Astrocyte (in vitro differentiated cells and primary cell): ENCODE measurements around the gene BIN2. TPM values are rescaled to one million over a fixed set of nuclear protein-coding genes. Genes with fewer than 3 reads are reported as not detected.

ENCODE experiments used
- DNase-seq: peaks from one replicate; pipeline ENCODE4 v3.0.0-alpha.2; 2010; ENCODE audit warnings: low read depth
- FAIRE-seq: peaks from 2 replicates; lab custom pipeline; 2011; peaks lifted over from hg19 to GRCh38; lab: Jason Lieb, UNC
- H2AFZ ChIP-seq: 2 replicates; pipeline ENCODE4 v1.6.0; 2012; ENCODE audit warnings: low read depth, low read length, inconsistent platforms
- H3K27ac ChIP-seq: 2 replicates; pipeline ENCODE4 v1.5.1; 2011; ENCODE audit warnings: low read depth, low read length, inconsistent platforms
- H3K27me3 ChIP-seq: 2 replicates; pipeline ENCODE4 v1.6.0; 2011; ENCODE audit warnings: low read length, inconsistent platforms; ENCODE audit not compliant: insufficient read depth
- H3K36me3 ChIP-seq: 2 replicates; pipeline ENCODE4 v1.5.1; 2011; ENCODE audit warnings: low read length, inconsistent platforms; ENCODE audit not compliant: insufficient read depth
- H3K4me1 ChIP-seq: 2 replicates; pipeline ENCODE4 v1.5.1; 2011; ENCODE audit warnings: low read length, inconsistent platforms; ENCODE audit not compliant: insufficient read depth
- H3K4me2 ChIP-seq: 2 replicates; pipeline ENCODE4 v1.6.0; 2012; ENCODE audit warnings: low read length, inconsistent platforms
- H3K4me3 ChIP-seq: 2 replicates; pipeline ENCODE4 v1.5.1; 2011; ENCODE audit warnings: low read depth, mild to moderate bottlenecking, low read length, inconsistent platforms; ENCODE audit not compliant: insufficient read depth
- H3K79me2 ChIP-seq: 2 replicates; pipeline ENCODE4 v1.6.0; 2012; ENCODE audit warnings: mild to moderate bottlenecking, low read length, inconsistent platforms; ENCODE audit not compliant: insufficient read depth
- H3K9ac ChIP-seq: 2 replicates; pipeline ENCODE4 v1.6.0; 2012; ENCODE audit warnings: mild to moderate bottlenecking, low read length, inconsistent platforms
- H3K9me3 ChIP-seq: 2 replicates; pipeline ENCODE4 v1.5.1; 2012; ENCODE audit warnings: low read depth, mild to moderate bottlenecking, low read length, inconsistent platforms; ENCODE audit not compliant: insufficient read depth
- H4K20me1 ChIP-seq: 2 replicates; pipeline ENCODE4 v1.6.0; 2012; ENCODE audit warnings: low read length, inconsistent platforms; ENCODE audit not compliant: insufficient read depth
- H3K27ac Mint-ChIP-seq: one replicate; pipeline ENCODE4 v1.8.0; 2021; ENCODE audit warnings: mild to moderate bottlenecking, mixed read lengths; ENCODE audit not compliant: unreplicated experiment
- H3K27me3 Mint-ChIP-seq: one replicate; pipeline ENCODE4 v1.8.0; 2021; ENCODE audit warnings: low read depth, mixed read lengths; ENCODE audit not compliant: unreplicated experiment
- H3K36me3 Mint-ChIP-seq: one replicate; pipeline ENCODE4 v1.8.0; 2021; ENCODE audit warnings: low read depth, mixed read lengths; ENCODE audit not compliant: unreplicated experiment
- H3K4me1 Mint-ChIP-seq: one replicate; pipeline ENCODE4 v1.8.0; 2021; ENCODE audit warnings: low read depth, mixed read lengths; ENCODE audit not compliant: unreplicated experiment
- H3K4me3 Mint-ChIP-seq: one replicate; pipeline ENCODE4 v1.8.0; 2021; ENCODE audit warnings: mild to moderate bottlenecking, moderate library complexity, mixed read lengths; ENCODE audit not compliant: unreplicated experiment
- H3K9me3 Mint-ChIP-seq: one replicate; pipeline ENCODE4 v1.8.0; 2021; ENCODE audit warnings: mild to moderate bottlenecking, mixed read lengths; ENCODE audit not compliant: unreplicated experiment
- EZH2 ChIP-seq: IDR thresholded peaks from 2 replicates; pipeline ENCODE4 v1.6.1; 2012; ENCODE audit warnings: mild to moderate bottlenecking, low read length, inconsistent platforms; ENCODE audit not compliant: insufficient read depth
- total RNA-seq: library from RNA; stranded (reverse); gene quantifications from 2 replicates; pipeline ENCODE4 v1.2.1, GENCODE V29; 2021
- TF ChIP-seq, protein P1 (sequence below): IDR thresholded peaks from 2 replicates; pipeline ENCODE4 v1.5.1; 2011; ENCODE audit warnings: low read depth, mild to moderate bottlenecking, inconsistent platforms, low read length, moderate library complexity; ENCODE audit not compliant: insufficient read depth

BIN2 gene
- total RNA-seq, 1 donor from 2014 or later, result not detected

DNA sequence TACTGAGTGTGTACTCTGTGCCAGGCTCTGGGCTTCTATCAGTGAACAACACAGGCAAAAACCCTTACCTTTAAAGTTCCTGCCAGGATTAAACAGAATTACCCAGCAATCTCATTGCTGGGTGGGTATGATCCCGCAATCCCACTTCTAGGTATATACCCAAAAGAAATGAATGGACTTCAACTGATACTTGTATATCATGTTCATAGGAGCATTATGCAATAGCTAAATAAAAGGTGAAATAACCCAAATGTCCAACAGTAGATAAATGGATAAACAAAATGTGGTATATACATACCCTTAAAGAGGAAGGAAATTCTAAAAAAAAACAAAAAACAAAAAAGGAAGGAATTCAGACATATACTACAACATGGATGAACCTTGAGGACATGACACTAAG lies 70.7 kb downstream of the BIN2 start:
- Mint-ChIP-seq H3K4me1 (peaks cover 2% of the 10 kb centered on the region), H3K9me3 (peaks cover 7% of the 10 kb centered on the region), H3K4me3 (no peak overlapping the region), H3K36me3 (no peaks in the 10 kb centered on the region), H3K27me3 (peaks cover 2% of the 10 kb centered on the region), H3K27ac (no peak overlapping the region)
- Histone ChIP-seq H3K27ac (no peak overlapping the region), H3K9me3 (no peaks in the 10 kb centered on the region), H3K79me2 (peaks cover 35% of the 10 kb centered on the region), H3K4me2 (no peak overlapping the region), H4K20me1 (peaks cover 20% of the 10 kb centered on the region), H3K27me3 (no peaks in the 10 kb centered on the region), H3K4me1 (no peaks in the 10 kb centered on the region), H3K4me3 (no peak overlapping the region), H3K36me3 (peaks cover 14% of the 10 kb centered on the region), H3K9ac (no peak overlapping the region), H2AFZ (no peak overlapping the region)
- DNase-seq (no peak), FAIRE-seq (no peak)
- no peak for TF ChIP-seq EZH2
- TF ChIP-seq, protein P1, sequence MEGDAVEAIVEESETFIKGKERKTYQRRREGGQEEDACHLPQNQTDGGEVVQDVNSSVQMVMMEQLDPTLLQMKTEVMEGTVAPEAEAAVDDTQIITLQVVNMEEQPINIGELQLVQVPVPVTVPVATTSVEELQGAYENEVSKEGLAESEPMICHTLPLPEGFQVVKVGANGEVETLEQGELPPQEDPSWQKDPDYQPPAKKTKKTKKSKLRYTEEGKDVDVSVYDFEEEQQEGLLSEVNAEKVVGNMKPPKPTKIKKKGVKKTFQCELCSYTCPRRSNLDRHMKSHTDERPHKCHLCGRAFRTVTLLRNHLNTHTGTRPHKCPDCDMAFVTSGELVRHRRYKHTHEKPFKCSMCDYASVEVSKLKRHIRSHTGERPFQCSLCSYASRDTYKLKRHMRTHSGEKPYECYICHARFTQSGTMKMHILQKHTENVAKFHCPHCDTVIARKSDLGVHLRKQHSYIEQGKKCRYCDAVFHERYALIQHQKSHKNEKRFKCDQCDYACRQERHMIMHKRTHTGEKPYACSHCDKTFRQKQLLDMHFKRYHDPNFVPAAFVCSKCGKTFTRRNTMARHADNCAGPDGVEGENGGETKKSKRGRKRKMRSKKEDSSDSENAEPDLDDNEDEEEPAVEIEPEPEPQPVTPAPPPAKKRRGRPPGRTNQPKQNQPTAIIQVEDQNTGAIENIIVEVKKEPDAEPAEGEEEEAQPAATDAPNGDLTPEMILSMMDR, result no peak

DNA sequence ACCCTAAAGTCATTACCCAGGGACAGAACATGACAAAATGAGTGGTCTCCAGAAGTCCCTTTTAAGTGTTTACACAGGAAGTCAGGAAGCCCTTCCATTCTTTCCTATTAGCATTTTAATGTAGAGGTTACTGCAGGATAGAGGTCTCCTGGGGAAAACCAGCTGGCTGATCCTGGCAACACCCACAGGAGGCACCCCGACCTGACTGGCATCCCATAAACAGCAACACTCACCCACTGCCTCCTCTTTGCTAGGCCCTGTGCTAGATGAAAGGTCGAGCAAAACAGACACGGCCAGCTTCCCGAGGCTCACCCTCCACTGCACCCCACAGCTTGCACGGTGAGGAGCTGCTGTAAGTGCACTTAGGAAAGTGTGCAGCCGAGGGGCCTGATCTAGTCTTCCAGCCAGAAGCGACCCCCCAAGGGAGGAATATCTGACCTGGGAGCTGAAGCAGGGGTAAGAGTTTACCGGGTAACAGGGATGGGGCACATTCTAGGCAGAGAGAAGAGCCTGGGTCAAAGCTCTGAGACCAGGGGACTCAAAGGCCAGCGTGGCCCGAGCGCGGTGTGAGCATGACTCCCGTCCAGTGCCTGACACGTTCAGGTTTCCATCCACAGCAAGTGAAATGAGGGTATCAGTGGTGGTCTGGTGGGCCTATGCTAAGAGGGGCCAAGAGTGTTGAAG lies 76.3 kb downstream of the BIN2 start:
- Histone ChIP-seq H3K36me3 (peaks cover 29% of the 10 kb centered on the region), H4K20me1 (peaks cover 12% of the 10 kb centered on the region), H3K4me2 (no peak overlapping the region), H3K27ac (no peak overlapping the region), H3K9ac (no peak overlapping the region), H3K79me2 (peaks cover 26% of the 10 kb centered on the region), H2AFZ (no peak overlapping the region), H3K4me1 (peaks cover 10% of the 10 kb centered on the region), H3K4me3 (no peak overlapping the region), H3K9me3 (no peaks in the 10 kb centered on the region), H3K27me3 (no peaks in the 10 kb centered on the region)
- H3K27me3 Mint-ChIP-seq, result peaks cover 2% of the 10 kb centered on the region
- peaks cover 21% of the 10 kb centered on the region for H3K36me3 Mint-ChIP-seq
- TF ChIP-seq EZH2, result no peak
- TF ChIP-seq, protein P1, result no peak
- no peaks in the 10 kb centered on the region for H3K9me3 Mint-ChIP-seq
- FAIRE-seq, result no peak
- no peak overlapping the region for H3K27ac Mint-ChIP-seq
- no peak for DNase-seq
- H3K4me1 Mint-ChIP-seq, result peaks cover 10% of the 10 kb centered on the region
- H3K4me3 Mint-ChIP-seq, result peak overlapping the region; percentile 27

DNA sequence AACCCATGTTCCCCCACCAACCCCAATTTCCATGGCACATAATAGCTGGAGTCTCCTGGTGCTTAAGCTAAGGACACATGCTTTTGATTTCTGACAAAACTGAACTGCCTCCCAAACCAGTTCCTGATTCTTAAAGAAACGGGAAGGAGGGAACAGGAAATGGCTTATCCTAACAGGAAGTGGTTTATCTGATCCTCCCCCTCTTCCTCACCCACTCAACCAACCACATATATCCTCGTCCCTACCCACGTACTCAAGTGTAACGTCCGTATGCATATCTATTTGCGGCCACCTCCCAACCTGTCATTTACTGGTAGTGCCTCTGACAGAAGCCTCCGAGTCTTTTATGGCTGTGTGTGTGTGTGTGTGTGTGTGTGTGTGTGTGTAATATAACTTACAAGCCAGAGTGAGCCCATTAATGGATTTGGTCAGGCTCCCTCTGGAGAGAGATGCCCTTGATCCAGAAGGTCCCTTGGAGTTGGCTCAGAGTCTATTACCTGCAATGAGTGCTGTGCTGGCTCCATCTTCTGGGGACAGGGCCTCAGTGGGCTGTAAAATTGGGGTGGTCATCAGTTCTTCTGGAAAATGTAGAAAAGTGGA lies 77.6 kb downstream of the BIN2 start:
- DNase-seq, result peak; percentile 53
- Histone ChIP-seq H3K9me3 (no peaks in the 10 kb centered on the region), H2AFZ (no peak overlapping the region), H3K4me2 (peak overlapping the region; percentile 64), H3K4me1 (peaks cover 12% of the 10 kb centered on the region), H3K4me3 (no peak overlapping the region), H4K20me1 (peaks cover 14% of the 10 kb centered on the region), H3K9ac (no peak overlapping the region), H3K36me3 (peaks cover 40% of the 10 kb centered on the region), H3K27ac (no peak overlapping the region), H3K79me2 (peaks cover 31% of the 10 kb centered on the region), H3K27me3 (no peaks in the 10 kb centered on the region)
- Mint-ChIP-seq H3K9me3 (no peaks in the 10 kb centered on the region), H3K36me3 (peaks cover 25% of the 10 kb centered on the region), H3K27ac (no peak overlapping the region), H3K4me1 (peaks cover 12% of the 10 kb centered on the region), H3K27me3 (peaks cover 2% of the 10 kb centered on the region), H3K4me3 (no peak overlapping the region)
- FAIRE-seq, result no peak
- TF ChIP-seq, protein P1, result no peak
- no peak for TF ChIP-seq EZH2
